Fibroblast of skin of left biceps (primary cell): ENCODE measurements around the gene ERICH3.

Source experiments
- DNase-seq, 2 experiments: peaks; one replicate each; pipeline ENCODE4 v3.0.0-alpha.2; 2013; ENCODE audit warnings: low read depth in 2 of 2

The ERICH3 gene

GRCh38 chr1:74592580-74593355 is 80.8 kb downstream of the ERICH3 start:
- no peak for DNase-seq

GRCh38 chr1:74591949-74592348 is 81.6 kb downstream of the ERICH3 start:
- no peak for DNase-seq

- no peak for DNase-seq
These were observed 83.3 kb downstream of the ERICH3 start for GRCh38 chr1:74590288-74590687.

- no peak for DNase-seq
These were observed 85.7 kb downstream of the ERICH3 start for GRCh38 chr1:74587888-74588287.

- no peak for DNase-seq
These were observed 87.2 kb downstream of the ERICH3 start for GRCh38 chr1:74586253-74586897.

GRCh38 chr1:74584185-74584584 is 89.4 kb downstream of the ERICH3 start:
- no peak for DNase-seq

- no peak for DNase-seq
These were observed 90.2 kb downstream of the ERICH3 start for GRCh38 chr1:74583397-74583796.

GRCh38 chr1:74579425-74579824 is 94.2 kb downstream of the ERICH3 start:
- DNase-seq, result no peak

- DNase-seq, result no peak
These were observed 95.5 kb downstream of the ERICH3 start for GRCh38 chr1:74578101-74578500.

GRCh38 chr1:74571891-74572290 is 101.7 kb downstream of the ERICH3 start:
- no peak for DNase-seq

- no peak for DNase-seq
These were observed 102.1 kb downstream of the ERICH3 start for GRCh38 chr1:74571493-74571800.

- no peak for DNase-seq
These were observed 102.6 kb downstream of the ERICH3 start for GRCh38 chr1:74570797-74571492.

- DNase-seq, result no peak
These were observed 123.7 kb downstream of the ERICH3 start for GRCh38 chr1:74549932-74550331.

GRCh38 chr1:74548961-74549750 is 124.4 kb downstream of the ERICH3 start:
- DNase-seq, result no peak

- no peak for DNase-seq
These were observed 127.8 kb downstream of the ERICH3 start for GRCh38 chr1:74545821-74546220.

GRCh38 chr1:74534241-74534640 is 139.4 kb downstream of the ERICH3 start:
- DNase-seq, result peak; percentile 32 to 50

- DNase-seq, result no peak
These were observed 141.8 kb downstream of the ERICH3 start for GRCh38 chr1:74531796-74532195.

- DNase-seq, result no peak
These were observed 142.7 kb downstream of the ERICH3 start for GRCh38 chr1:74530892-74531291.

GRCh38 chr1:74528123-74528522 is 145.5 kb downstream of the ERICH3 start:
- no peak for DNase-seq

- no peak for DNase-seq
These were observed 146.9 kb downstream of the ERICH3 start for GRCh38 chr1:74526708-74527107.

- no peak for DNase-seq
These were observed 149.6 kb downstream of the ERICH3 start for GRCh38 chr1:74523873-74524480.

GRCh38 chr1:74522148-74522547 is 151.4 kb downstream of the ERICH3 start:
- DNase-seq, result no peak
